Endometrial microvascular endothelial cells (primary cell): ENCODE measurements around the gene SLC17A2. TPM values are rescaled to one million over a fixed set of nuclear protein-coding genes. Genes with fewer than 3 reads are reported as not detected.

Experiments used
- in situ Hi-C: cut with HindIII; loops from 2 replicates; pipeline ENCODE4 v1.10.0; 2017; ENCODE audit warnings: low sequenced_read_pairs, low pct_unique_long_range_greater_than_20kb; ENCODE audit errors: inconsistent ontology term
- total RNA-seq: library from RNA; depleted of rRNA; stranded (reverse); fragments of >200 nt; gene quantifications from one replicate; pipeline ENCODE4 v1.2.3, GENCODE V29; 2015; ENCODE audit errors: inconsistent ontology term

SLC17A2 gene
- total RNA-seq, 1 donor from 2014 or later = not detected

DNA sequence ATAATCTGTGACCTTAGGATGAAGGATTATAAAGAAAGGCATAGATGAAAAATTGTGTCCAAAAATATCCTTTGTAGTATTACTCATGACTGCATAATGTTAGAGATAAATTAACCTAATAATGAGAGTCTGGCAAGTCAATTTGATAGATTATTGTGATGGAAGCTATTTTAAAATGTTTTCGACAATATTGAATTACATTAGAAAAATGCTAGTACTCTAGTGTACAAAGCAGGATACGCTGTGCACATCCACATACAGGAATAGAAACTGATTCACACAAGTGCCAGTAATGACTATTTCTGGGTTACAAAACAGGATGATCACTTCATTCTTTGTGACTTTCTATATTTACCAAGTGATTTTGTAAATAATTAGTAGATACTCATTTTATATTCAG, 3.3 kb downstream of the SLC17A2 start:
- in situ Hi-C loops = no loop called here

DNA sequence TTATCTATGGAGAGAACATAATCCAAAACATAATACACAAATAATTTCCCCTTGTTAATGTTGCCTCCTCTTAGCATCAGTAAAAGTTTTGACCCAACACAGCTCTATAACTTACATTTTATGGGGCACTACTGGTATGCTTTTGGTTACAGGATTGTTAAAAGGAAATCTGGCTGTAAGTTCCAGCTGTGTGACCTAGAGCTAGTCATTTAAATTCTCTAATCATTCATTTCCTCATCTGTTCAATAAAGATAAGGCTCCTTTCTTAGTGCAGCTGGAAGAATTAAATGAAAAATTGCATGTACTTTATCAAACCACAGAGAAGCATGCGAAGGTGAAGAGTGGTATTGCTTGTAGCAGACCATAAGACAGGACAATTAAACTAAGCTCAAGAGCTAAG, 4.6 kb downstream of the SLC17A2 start:
- in situ Hi-C loops = no loop called here

DNA sequence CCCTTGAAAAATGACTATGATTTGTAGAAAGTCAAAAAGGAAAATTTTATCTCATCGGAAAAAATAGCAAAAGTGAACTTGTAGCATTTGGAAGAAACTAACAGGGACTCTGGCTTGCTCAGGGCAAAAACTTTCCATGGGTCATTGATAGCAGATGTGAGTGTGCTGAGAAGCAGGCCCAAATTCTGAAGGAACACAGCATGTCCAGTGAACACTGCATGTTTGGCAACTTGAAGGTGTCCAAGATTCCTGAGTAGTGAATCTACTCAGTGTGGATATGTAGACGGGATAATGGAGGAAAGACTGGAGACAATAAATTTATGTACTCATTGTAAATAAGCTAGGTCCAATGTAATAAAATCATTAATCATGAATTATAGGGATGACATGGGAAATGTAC, 8.2 kb downstream of the SLC17A2 start:
- in situ Hi-C loops = no loop called here

DNA sequence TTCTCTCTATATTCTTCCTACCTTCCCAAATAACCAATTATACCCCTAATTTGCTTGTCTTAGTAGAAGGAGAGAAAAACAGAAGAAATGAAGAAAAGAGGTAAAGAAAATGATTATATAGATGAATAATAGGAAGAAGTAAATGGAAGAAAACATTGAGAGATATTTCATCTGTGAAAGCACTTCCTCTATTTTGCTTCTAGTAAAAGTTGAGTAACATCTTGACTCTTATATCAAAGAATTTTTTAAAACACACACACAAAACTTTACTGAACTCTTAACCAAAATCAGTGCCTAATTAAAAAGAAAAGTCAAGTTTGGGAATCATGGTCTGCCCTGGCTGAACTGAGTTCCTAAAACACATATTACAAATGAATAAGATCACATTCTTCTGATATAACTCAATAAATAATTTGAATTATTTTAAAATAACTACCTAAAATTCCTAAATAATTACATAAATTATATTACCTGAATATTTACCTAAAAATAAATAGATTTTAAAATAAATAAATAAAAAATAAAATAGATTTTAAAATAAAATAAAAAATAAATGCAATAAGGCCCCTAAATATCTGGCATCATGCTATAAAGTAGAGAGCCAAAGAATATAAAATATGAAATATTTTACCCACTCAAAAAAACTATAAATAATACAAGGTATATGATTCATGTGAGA, 8.8 kb downstream of the SLC17A2 start:
- in situ Hi-C loops = no loop called here

DNA sequence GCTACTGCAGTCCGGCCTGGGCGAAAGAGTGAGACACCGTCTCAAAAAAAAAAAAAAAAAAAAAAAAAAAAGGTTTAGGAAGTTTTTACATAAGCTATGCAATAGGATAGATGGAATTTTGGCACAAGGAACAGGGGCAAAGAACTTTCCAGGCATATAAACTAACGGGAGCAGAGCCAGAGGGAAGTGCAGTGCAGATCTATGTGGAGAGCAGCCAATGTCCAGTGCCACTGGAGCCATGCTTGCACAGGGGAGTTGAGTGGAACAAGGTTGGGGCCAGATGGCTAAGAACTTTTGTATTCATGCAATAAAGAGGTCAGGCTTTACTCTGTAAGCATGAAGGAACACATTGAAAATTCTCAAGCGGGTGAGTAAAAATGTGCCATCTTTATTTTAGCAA, 10.8 kb downstream of the SLC17A2 start:
- in situ Hi-C loops = no loop called here

DNA sequence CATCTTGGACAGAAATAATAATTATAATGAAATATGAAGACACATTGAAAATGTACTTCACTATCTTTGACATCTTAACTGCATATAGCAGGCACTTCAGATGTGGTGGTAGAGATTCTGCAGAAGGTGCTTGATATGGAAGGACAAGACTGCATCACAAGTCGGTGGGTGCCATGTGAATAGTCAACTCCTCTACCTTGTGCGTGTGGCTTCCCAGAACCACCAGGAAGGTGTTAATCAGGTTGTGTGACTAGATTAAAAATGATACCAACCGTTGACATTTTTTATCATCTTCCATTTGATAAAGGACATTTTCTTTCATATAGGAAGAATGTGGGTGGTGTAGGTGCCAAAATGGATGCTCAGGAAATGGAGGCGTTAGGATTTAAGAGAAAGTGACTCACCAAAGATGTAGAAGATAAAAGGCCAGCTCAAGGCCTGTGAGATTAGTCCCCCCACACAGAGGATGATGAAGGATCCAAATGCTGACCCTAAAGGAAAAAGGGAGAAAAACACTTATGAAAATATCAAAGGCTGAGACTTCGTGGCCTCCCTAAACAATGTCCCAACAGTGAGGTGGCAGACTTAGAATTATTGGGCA, 12.3 kb downstream of the SLC17A2 start:
- in situ Hi-C loops = no loop called here

DNA sequence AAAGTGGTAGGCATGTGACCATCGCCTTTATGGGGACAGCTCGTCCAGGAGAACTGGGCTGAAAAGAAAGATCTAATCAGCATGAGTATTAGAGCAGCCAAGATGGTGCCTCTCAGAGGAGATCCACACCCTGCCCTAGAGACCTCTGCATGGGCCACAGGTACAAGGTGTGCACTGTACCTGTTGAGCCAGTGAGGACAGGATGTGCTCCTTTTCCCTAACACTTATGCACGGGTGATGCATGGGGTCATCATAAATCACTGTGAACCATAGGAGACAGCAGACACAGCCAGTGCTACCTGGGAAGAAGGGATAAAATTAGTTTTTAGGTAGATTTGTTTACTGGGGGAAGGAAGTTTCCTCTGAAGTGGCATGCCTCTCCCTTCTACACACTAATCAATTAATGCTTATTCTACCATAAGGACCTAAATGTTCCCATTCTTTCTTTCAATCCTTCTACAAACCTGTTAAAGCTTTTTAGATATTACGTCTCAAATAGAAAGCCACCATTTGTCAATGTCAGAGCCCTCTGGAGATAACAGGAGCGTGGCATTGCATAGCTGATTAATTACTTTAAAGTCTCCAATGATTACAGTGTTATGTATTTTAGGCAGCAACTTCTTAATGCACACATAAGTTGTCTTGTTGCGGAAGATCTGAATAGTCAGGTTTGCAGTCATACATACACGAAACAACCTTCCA, 13.6 kb downstream of the SLC17A2 start:
- in situ Hi-C loops = no loop called here

DNA sequence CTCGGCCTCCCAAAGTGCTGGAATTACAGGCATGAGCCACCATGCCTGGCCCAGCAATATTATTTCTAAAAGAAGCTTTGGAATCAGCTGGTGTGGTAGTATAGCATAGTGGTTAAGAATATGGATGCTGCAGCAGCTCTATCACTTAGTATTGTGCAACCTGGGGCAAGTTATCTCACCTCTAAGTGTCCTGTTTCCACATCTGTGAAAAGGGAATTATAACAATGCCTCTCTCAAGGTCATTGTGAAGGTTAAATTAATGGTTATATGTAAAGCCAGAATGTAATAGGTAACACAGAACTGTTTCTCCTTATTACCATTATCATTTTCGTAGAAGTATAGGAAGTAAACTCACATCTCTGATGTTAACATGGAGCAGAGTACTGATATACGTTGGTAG, 14.2 kb downstream of the SLC17A2 start:
- in situ Hi-C loops = no loop called here

DNA sequence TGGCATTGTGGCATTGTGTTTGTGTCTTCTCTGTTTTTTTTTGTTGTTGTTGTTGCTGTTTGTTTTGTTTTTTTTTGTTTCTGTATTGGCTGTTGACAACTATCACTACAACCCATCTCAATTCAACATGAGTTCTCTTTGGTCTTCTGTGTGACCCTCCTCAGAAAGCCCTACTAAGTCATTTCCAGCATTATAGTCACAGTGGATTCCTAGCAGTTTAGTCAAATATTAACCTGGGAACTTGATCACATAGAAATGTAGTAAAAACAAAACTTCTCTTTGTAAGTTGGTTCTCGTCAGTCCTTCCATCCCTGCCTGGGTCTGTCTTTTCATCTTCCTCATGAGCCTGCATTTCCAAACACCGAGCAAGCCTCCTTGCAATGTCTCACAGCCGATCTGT, 16.8 kb downstream of the SLC17A2 start:
- in situ Hi-C loops = no loop called here

DNA sequence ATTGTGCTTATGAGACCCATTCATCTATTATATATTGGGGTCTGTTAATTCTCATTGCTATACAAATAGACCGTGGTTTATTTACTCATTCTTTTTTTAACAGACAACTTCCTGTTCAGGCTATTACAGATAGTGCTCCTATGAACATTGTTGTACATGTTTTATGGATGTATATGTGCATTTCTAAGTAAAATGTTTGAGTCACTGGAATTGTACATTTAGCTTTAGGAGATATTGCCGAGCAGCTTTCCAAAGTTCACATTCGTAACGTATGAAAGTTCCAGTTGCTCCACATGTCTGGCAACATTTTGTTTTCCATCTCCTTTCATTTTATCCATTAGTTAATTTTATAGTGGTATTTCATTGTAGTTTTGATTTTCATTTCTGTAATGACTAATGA, 19.1 kb downstream of the SLC17A2 start:
- in situ Hi-C loops = no loop called here

DNA sequence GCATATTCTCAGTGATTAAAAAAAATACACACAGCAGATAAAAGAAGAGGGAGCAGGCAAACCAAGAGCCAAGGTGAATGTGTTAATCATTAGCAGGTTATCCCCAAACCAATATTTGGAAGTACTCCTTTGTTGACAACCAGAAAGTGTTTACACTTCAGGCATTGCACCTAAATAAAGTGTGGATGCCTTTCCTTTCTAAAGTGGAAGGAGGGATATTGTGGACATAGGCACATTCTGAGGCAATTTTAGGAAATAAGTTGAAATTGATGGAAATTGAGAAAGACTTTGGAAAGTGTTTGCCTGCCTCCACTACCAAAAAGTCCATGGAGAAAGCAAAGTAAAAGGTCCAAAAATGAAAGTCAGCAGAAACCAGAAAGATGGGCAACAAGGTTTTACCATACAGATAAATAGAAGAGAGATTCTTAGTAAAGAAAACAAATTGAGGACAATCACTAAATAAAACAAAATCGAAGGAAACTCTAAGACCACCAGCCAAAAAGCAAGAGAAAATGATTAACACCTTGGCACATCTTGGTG, 22.9 kb downstream of the SLC17A2 start:
- in situ Hi-C loops = no loop called here

DNA sequence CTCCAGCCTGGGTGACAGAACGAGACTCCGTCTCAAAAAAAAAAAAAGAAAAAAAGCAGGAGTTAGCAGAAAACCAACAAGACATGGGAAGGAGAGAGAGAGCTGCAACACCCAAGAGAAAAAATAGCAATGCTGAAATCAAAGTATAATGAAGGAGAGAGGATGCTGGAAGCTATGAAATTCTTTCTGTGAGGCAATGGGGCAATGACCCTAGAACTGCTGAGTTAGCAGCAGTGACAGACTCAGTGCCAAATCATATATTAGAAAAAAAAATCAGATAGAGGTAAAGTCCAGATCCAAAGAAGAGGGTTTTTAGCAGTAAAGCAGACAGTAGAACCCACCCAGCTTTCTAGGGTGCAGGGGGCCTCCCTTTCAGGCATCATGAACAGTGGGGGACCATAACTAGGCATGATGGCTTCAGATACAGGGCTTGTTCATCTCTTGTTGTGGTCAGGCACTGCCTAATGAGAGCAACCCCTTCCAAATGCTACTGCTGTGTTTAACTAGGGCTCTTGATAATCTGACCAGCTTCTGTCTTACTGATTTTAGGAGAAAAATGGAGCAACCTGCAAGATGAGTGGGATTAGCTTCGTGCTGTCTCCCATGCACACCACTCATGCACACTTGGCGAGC, 26.9 kb downstream of the SLC17A2 start:
- in situ Hi-C loops = no loop called here

DNA sequence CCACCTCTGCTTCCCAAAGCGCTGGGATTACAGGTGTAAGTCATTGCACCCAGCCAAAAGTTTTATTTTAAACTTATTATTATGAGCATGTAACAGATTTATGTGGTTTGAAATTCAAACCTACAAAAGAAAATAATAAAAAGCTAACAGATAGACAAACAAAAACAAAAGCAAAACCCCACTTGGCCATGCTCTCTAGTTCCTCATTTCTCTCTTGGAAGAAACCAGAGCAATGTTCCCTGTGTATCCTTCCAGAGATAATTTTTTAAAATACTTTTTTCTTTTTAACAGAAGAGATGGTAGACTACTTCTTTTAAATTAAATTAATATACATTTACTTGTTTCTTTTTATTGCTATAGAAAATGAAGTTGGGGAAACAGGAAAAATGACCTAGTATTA, 28.4 kb downstream of the SLC17A2 start:
- in situ Hi-C loops = no loop called here

DNA sequence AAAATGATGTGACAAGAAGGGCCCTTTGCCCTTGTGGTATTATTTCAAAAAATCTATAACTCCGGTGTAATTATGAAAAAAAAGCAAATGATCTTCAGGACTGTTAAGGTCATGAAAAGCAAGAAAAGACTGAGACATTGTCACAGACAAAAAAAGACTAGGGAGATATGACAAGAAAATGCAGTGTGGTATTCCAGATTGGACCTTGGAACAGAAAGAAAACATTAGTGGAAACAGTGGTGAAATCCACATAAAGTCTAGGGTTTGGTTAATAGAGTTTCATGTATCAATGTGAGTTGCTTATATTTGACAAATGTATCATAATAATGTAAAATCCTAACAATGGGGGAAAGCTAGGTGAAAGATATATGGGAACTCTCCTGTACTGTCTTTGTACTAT, 29.6 kb downstream of the SLC17A2 start:
- in situ Hi-C loops = no loop called here

DNA sequence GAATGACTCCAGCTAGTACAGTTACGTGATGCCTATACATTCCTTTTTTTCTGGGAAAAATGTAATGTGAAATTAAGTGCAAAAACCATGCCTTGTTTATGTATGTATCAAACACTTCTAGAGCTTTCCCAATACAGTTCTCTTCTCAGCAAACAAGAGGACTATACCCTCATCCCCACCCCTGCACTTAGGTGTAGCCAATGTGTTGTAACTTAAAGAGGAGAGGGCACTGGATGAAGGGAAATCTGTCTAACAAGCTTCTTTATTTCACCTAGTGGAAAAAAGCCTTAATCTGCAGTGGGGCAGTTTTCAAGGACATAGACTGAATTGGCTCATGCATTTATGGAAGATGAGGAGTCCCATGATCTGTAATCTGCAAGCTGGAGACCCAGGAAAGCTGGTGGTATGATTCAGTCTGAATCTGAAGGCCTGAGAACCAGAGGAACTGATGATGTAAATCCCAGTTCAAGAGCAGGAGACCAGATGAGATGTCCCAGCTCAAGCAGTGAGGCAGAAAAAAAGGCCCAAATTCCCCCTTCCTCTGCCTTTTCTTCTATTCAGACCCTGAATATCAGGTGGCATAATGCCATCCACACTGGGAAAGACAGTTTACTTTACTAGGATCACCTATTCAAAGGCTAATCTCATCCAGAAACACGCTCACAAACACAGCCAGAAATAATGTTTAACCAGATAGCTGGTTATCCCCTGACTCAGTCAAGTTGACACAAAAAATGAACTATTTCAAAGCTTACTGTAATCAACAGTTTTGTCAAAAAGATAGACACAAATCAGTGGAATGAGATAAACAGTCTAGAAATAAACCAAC, 30.7 kb downstream of the SLC17A2 start:
- in situ Hi-C loops = loop anchor here (25.0 kb wide), 1 partner anchor 112 kb away; no protein-coding TSS in a partner anchor

DNA sequence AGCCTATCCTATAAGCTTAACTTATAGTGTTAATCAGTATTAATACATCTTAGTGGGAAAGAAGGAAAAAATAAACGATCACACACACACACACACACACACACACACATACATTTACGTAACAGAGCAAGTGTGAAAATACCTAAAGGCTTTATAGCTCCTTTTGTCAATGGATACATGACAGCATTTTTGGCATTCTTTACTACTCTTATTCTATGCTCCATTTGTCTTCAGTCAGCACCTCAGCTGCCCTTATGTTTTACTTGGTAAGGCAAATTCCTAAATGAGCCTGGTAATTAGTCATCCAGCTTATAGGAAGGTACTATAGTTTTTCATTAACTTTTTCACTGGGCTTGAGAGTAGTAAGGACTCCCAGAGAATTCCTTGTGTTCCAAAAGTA, 31.4 kb downstream of the SLC17A2 start:
- in situ Hi-C loops = loop anchor here (25.0 kb wide), 1 partner anchor 112 kb away; no protein-coding TSS in a partner anchor

DNA sequence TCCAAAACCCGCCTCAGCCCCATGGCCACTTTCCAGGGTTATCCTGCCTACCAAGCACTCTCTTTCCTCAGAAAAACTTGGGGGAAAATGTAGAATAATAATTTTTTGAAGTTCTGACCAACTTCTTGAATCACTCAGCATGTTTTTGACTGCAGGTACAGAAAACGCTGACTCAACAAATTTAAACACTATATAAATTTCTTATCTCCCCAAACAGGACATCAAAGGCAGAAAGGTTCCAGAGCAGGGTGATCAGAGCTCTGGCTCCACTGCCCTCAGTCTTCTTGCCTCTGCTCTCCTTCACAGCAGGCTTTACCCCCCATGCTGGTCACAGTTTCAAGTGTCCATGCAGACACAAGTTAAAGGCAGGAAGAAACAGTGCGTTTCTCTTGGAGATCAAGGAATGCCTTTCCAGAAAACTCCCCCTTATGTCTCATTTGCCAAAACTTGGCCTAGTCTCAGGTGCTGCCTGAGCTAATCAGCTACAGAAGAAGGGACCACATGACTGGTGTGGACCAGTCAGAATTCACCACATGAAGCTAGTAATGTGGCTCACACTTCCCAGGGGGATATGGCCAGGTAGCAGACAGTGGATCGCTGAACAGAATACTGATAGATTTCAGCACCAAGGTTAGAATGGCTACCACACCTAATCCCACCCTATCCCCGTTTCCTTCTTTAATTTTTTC, 32.1 kb downstream of the SLC17A2 start:
- in situ Hi-C loops = loop anchor here (25.0 kb wide), 1 partner anchor 111 kb away; no protein-coding TSS in a partner anchor

DNA sequence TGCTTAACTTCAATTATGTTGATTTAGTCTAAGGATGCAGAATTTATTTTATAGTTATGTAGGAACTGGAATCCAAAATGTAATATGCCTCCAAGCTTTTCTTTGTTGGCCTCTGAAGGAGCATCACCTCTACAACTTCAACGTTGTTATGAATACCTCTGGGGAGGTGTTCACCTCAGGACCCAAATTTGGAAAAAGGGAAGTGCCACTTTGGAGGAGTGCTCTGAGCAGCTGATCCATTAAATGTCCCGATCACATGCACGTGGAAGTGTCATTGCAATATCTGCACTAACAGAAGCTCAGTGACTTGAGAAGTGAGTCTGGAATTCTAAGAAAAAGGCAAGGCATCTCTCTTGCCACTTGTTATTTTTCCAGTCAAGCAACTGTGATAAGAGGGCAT, 34.2 kb downstream of the SLC17A2 start:
- in situ Hi-C loops = loop anchor here (25.0 kb wide), 1 partner anchor 109 kb away; no protein-coding TSS in a partner anchor
